ENCODE measurements around the gene SLC7A4. TPM values are rescaled to one million over a fixed set of nuclear protein-coding genes. Genes with fewer than 3 reads are reported as not detected.

The SLC7A4 gene
- total RNA-seq, 2 experiments from 2014 or later = not detected

GRCh38 chr22:21076912-21077625 lies 44.7 kb upstream of the SLC7A4 start:
- H3K79me2 ChIP-seq (ENCODE audit: insufficient read depth, low read depth, low read length) = no peaks in the 10 kb centered on the region
- H3K27ac ChIP-seq (ENCODE audit: low read depth, low read length, poor library complexity, severe bottlenecking) = no peak overlapping the region
- ChIA-PET POLR2A (no interaction called here), CTCF (ENCODE audit: unreplicated experiment) (no interaction called here)
- no peak overlapping the region for H3K4me3 ChIP-seq (ENCODE audit: low read depth, low read length, poor library complexity, severe bottlenecking)
- no peak overlapping the region for H2AFZ ChIP-seq (ENCODE audit: low read length)
- no peak overlapping the region for H3K4me2 ChIP-seq (ENCODE audit: low read length)
- no peaks in the 10 kb centered on the region for H3K9me3 ChIP-seq (ENCODE audit: low read length)
- no peaks in the 10 kb centered on the region for H3K4me1 ChIP-seq (ENCODE audit: insufficient read depth, low read length, poor library complexity, severe bottlenecking)
- TF ChIP-seq EZH2phosphoT487 (IDR thresholded peaks at IDR 0.05; ENCODE audit: borderline replicate concordance, low read depth, low read length) (no peak), CTCF (conservative IDR thresholded peaks at IDR 0.05; ENCODE audit: low read length) (no peak)
- no peak for DNase-seq (ENCODE audit: low spot score)
- no TSS peak for BruUV-seq (replicated peaks)
- H3K9me2 ChIP-seq (ENCODE audit: insufficient read depth, low read length) = no peaks in the 10 kb centered on the region
- no peaks in the 10 kb centered on the region for H4K20me1 ChIP-seq (ENCODE audit: insufficient read depth, low read length)
- no peaks in the 10 kb centered on the region for H3K36me3 ChIP-seq (ENCODE audit: insufficient read depth, low read length)
- intact Hi-C loops (cut with micrococcal nuclease; ENCODE audit: unreplicated experiment) = no loop called here

- Histone ChIP-seq H3K9me3 (ENCODE audit: low read length) (no peaks in the 10 kb centered on the region), H2AFZ (ENCODE audit: low read length) (no peak overlapping the region), H3K4me1 (ENCODE audit: insufficient read depth, low read length, poor library complexity, severe bottlenecking) (no peaks in the 10 kb centered on the region), H3K4me2 (ENCODE audit: low read length) (no peak overlapping the region), H3K4me3 (ENCODE audit: low read depth, low read length, poor library complexity, severe bottlenecking) (no peak overlapping the region), H4K20me1 (ENCODE audit: insufficient read depth, low read length) (no peaks in the 10 kb centered on the region), H3K27ac (ENCODE audit: low read depth, low read length, poor library complexity, severe bottlenecking) (no peak overlapping the region), H3K36me3 (ENCODE audit: insufficient read depth, low read length) (no peaks in the 10 kb centered on the region), H3K79me2 (ENCODE audit: insufficient read depth, low read depth, low read length) (no peaks in the 10 kb centered on the region), H3K9me2 (ENCODE audit: insufficient read depth, low read length) (no peaks in the 10 kb centered on the region)
- DNase-seq (ENCODE audit: low spot score) = no peak
- intact Hi-C loops (cut with micrococcal nuclease; ENCODE audit: unreplicated experiment) = no loop called here
- ChIA-PET CTCF (ENCODE audit: unreplicated experiment) (no interaction called here), POLR2A (no interaction called here)
- TF ChIP-seq EZH2phosphoT487 (IDR thresholded peaks at IDR 0.05; ENCODE audit: borderline replicate concordance, low read depth, low read length) = no peak
- no peak for TF ChIP-seq CTCF (conservative IDR thresholded peaks at IDR 0.05; ENCODE audit: low read length)
- BruUV-seq (replicated peaks) = no TSS peak
Measured at GRCh38 chr22:21075516-21076138, 43.3 kb upstream of the SLC7A4 start.

GRCh38 chr22:21074102-21074715 lies 41.8 kb upstream of the SLC7A4 start:
- no peak overlapping the region for H3K4me2 ChIP-seq (ENCODE audit: low read length)
- BruUV-seq (replicated peaks) = no TSS peak
- no peaks in the 10 kb centered on the region for H3K36me3 ChIP-seq (ENCODE audit: insufficient read depth, low read length)
- TF ChIP-seq CTCF (conservative IDR thresholded peaks at IDR 0.05; ENCODE audit: low read length) = no peak
- TF ChIP-seq EZH2phosphoT487 (IDR thresholded peaks at IDR 0.05; ENCODE audit: borderline replicate concordance, low read depth, low read length) = no peak
- POLR2A ChIA-PET = interaction anchor here (0.7 kb wide), 1 partner anchor 65 kb away, joined by 3 read pairs; no protein-coding TSS in a partner anchor
- H3K9me3 ChIP-seq (ENCODE audit: low read length) = no peaks in the 10 kb centered on the region
- no peak overlapping the region for H2AFZ ChIP-seq (ENCODE audit: low read length)
- no peaks in the 10 kb centered on the region for H3K79me2 ChIP-seq (ENCODE audit: insufficient read depth, low read depth, low read length)
- H3K27ac ChIP-seq (ENCODE audit: low read depth, low read length, poor library complexity, severe bottlenecking) = no peak overlapping the region
- H3K4me3 ChIP-seq (ENCODE audit: low read depth, low read length, poor library complexity, severe bottlenecking) = no peak overlapping the region
- no peaks in the 10 kb centered on the region for H3K9me2 ChIP-seq (ENCODE audit: insufficient read depth, low read length)
- H4K20me1 ChIP-seq (ENCODE audit: insufficient read depth, low read length) = no peaks in the 10 kb centered on the region
- no peaks in the 10 kb centered on the region for H3K4me1 ChIP-seq (ENCODE audit: insufficient read depth, low read length, poor library complexity, severe bottlenecking)
- DNase-seq (ENCODE audit: low spot score) = no peak
- intact Hi-C loops (cut with micrococcal nuclease; ENCODE audit: unreplicated experiment) = no loop called here
- CTCF ChIA-PET (ENCODE audit: unreplicated experiment) = no interaction called here

Data from OCI-LY7 (cell line).